H9 (cell line): ENCODE results near the gene TMEM107. TPM values are rescaled to one million over a fixed set of nuclear protein-coding genes. Genes with fewer than 3 reads are reported as not detected.

ENCODE experiments used
- DNase-seq: peaks from one replicate; pipeline ENCODE4 v3.0.0-alpha.2; 2017
- H2AFZ ChIP-seq: one replicate; pipeline ENCODE4 v1.6.1; 2013; ENCODE audit warnings: mild to moderate bottlenecking, low read length, control low read depth, moderate library complexity
- H2AK5ac ChIP-seq: 2 replicates; pipeline ENCODE4 v1.6.1; 2013; ENCODE audit warnings: low read length, control low read depth, mixed read lengths; ENCODE audit not compliant: insufficient read length
- H2BK120ac ChIP-seq: one replicate; pipeline ENCODE4 v1.6.1; 2013; ENCODE audit warnings: low read depth, mild to moderate bottlenecking, low read length, control low read depth, inconsistent platforms; ENCODE audit not compliant: poor library complexity, severe bottlenecking
- H2BK12ac ChIP-seq: 2 replicates; pipeline ENCODE4 v1.6.1; 2013; ENCODE audit warnings: low read length, control low read depth, mixed read lengths, low read depth; ENCODE audit not compliant: insufficient read length
- H2BK15ac ChIP-seq: 2 replicates; pipeline ENCODE4 v1.6.1; 2013; ENCODE audit warnings: low read depth, low read length, control low read depth
- H2BK20ac ChIP-seq: one replicate; pipeline ENCODE4 v1.6.1; 2013; ENCODE audit warnings: low read depth, mild to moderate bottlenecking, low read length, control low read depth, inconsistent platforms; ENCODE audit not compliant: poor library complexity, severe bottlenecking
- H2BK5ac ChIP-seq: 2 replicates; pipeline ENCODE4 v1.6.1; 2013; ENCODE audit warnings: low read length, control low read depth, mixed read lengths; ENCODE audit not compliant: insufficient read length
- H3K14ac ChIP-seq: 2 replicates; pipeline ENCODE4 v1.6.1; 2013; ENCODE audit warnings: low read length, control low read depth; ENCODE audit not compliant: insufficient read depth
- H3K18ac ChIP-seq: 2 replicates; pipeline ENCODE4 v1.6.1; 2013; ENCODE audit warnings: low read depth, mild to moderate bottlenecking, mixed read lengths, low read length, control low read depth; ENCODE audit not compliant: insufficient read length
- H3K23ac ChIP-seq: 2 replicates; pipeline ENCODE4 v1.6.1; 2013; ENCODE audit warnings: low read length, control low read depth, mixed read lengths, low read depth; ENCODE audit not compliant: insufficient read length
- H3K23me2 ChIP-seq: 2 replicates; pipeline ENCODE4 v1.6.1; 2013; ENCODE audit warnings: low read depth, mild to moderate bottlenecking, mixed read lengths, low read length, control low read depth; ENCODE audit not compliant: insufficient read length, poor library complexity, severe bottlenecking
- H3K27ac ChIP-seq: 2 replicates; pipeline ENCODE4 v1.5.1; 2013; ENCODE audit warnings: low read length, control low read depth, mixed read lengths, low read depth; ENCODE audit not compliant: insufficient read length
- H3K27me3 ChIP-seq: 2 replicates; pipeline ENCODE4 v1.6.1; 2013; ENCODE audit warnings: low read length, control low read depth, inconsistent platforms; ENCODE audit not compliant: insufficient read depth
- H3K4ac ChIP-seq: 2 replicates; pipeline ENCODE4 v1.6.1; 2013; ENCODE audit warnings: low read depth, mild to moderate bottlenecking, control low read depth, inconsistent platforms, low read length, moderate library complexity
- H3K4me1 ChIP-seq: 2 replicates; pipeline ENCODE4 v1.6.1; 2013; ENCODE audit warnings: low read length, control low read depth, inconsistent platforms; ENCODE audit not compliant: insufficient read depth
- H3K4me2 ChIP-seq: 2 replicates; pipeline ENCODE4 v1.6.1; 2013; ENCODE audit warnings: low read length, control low read depth, mixed read lengths; ENCODE audit not compliant: insufficient read length, insufficient read depth
- H3K56ac ChIP-seq: 2 replicates; pipeline ENCODE4 v1.6.1; 2013; ENCODE audit warnings: low read depth, mild to moderate bottlenecking, mixed read lengths, low read length, control low read depth; ENCODE audit not compliant: insufficient read length
- H3K79me1 ChIP-seq: 2 replicates; pipeline ENCODE4 v1.6.1; 2013; ENCODE audit warnings: low read depth, mild to moderate bottlenecking, moderate library complexity, low read length, control low read depth, inconsistent platforms; ENCODE audit not compliant: insufficient read depth, poor library complexity, severe bottlenecking
- H3K79me2 ChIP-seq: 2 replicates; pipeline ENCODE4 v1.6.1; 2013; ENCODE audit warnings: low read length, control low read depth, inconsistent platforms; ENCODE audit not compliant: insufficient read depth
- H3K9ac ChIP-seq: 2 replicates; pipeline ENCODE4 v1.6.1; 2013; ENCODE audit warnings: low read length, control low read depth, mixed read lengths; ENCODE audit not compliant: insufficient read length; ENCODE audit errors: extremely low read depth
- H3K9me3 ChIP-seq: one replicate; pipeline ENCODE4 v1.6.1; 2013; ENCODE audit warnings: low read depth, low read length, inconsistent platforms; ENCODE audit not compliant: control insufficient read depth
- H3T11ph ChIP-seq: one replicate; pipeline ENCODE4 v1.6.1; 2013; ENCODE audit warnings: mild to moderate bottlenecking, low read length, control low read depth, inconsistent platforms
- H4K20me1 ChIP-seq: one replicate; pipeline ENCODE4 v1.6.1; 2013; ENCODE audit not compliant: control insufficient read depth, insufficient read length, insufficient read depth
- H4K5ac ChIP-seq: 2 replicates; pipeline ENCODE4 v1.6.1; 2013; ENCODE audit warnings: low read depth, mild to moderate bottlenecking, mixed read lengths, low read length, control low read depth; ENCODE audit not compliant: insufficient read length
- H4K8ac ChIP-seq: replicated peaks from 2 replicates; pipeline ENCODE4 v1.6.1; 2013; ENCODE audit warnings: low read length, control low read depth, mixed read lengths, low read depth; ENCODE audit not compliant: insufficient read length
- H4K91ac ChIP-seq: 2 replicates; pipeline ENCODE4 v1.6.1; 2013; ENCODE audit warnings: low read depth, mild to moderate bottlenecking, moderate library complexity, mixed read lengths, low read length, control low read depth; ENCODE audit not compliant: insufficient read length
- H3K27ac Mint-ChIP-seq, 3 experiments: 2 replicates in 2 of 3; 3 replicates in 1 of 3; pipeline ENCODE4 v1.8.0; 2020 to 2021; ENCODE audit warnings: mixed read lengths in 3 of 3, mild to moderate bottlenecking in 1 of 3, moderate library complexity in 1 of 3
- H3K27me3 Mint-ChIP-seq: 2 replicates; pipeline ENCODE4 v1.8.0; 2021; ENCODE audit warnings: low read depth, mild to moderate bottlenecking, moderate library complexity, mixed read lengths
- H3K36me3 Mint-ChIP-seq, 3 experiments: 2 replicates in 2 of 3; 3 replicates in 1 of 3; pipeline ENCODE4 v1.8.0; 2020 to 2021; ENCODE audit warnings: low read depth in 3 of 3, mixed read lengths in 3 of 3; ENCODE audit not compliant: insufficient read depth in 1 of 3
- H3K4me1 Mint-ChIP-seq, 2 experiments: 2 replicates each; pipeline ENCODE4 v1.8.0; 2020; ENCODE audit warnings: mixed read lengths in 2 of 2
- H3K4me3 Mint-ChIP-seq, 2 experiments: 2 replicates in 1 of 2; 3 replicates in 1 of 2; pipeline ENCODE4 v1.8.0; 2020 to 2021; ENCODE audit warnings: mild to moderate bottlenecking in 2 of 2, mixed read lengths in 2 of 2, moderate library complexity in 1 of 2
- H3K9me3 Mint-ChIP-seq, 2 experiments: 2 replicates in 1 of 2; 3 replicates in 1 of 2; pipeline ENCODE4 v1.8.0; 2020; ENCODE audit warnings: mild to moderate bottlenecking in 2 of 2, mixed read lengths in 2 of 2, moderate library complexity in 1 of 2
- CTCF ChIP-seq: fragments of 200-600 bp; sonication (generic); conservative IDR thresholded peaks from 3 replicates; pipeline ENCODE4 v1.8.0; 2021; ENCODE audit warnings: antibody characterized with exemption, mild to moderate bottlenecking
- WGBS: extraction: QIAGEN DNeasy Blood & Tissue Kit; methylation state at CpG from one replicate; pipeline ENCODE4 v1.1.7; 2013; ENCODE audit warnings: missing lambda C conversion rate, low lambda C conversion rate, mixed read lengths; ENCODE audit not compliant: insufficient read length; ENCODE audit errors: extremely low coverage; 5-methylcytosine and 5-hydroxymethylcytosine counted together
- total RNA-seq: library from RNA; stranded (reverse); gene quantifications from 2 replicates; pipeline ENCODE4 v1.2.1, GENCODE V29; 2021

TMEM107 gene
- total RNA-seq, 1 experiment from 2014 or later: 12.7 TPM

- DNase-seq: no peak
- Histone ChIP-seq H4K91ac (no peak overlapping the region), H4K5ac (no peak overlapping the region), H3K4ac (no peak overlapping the region), H3K14ac (no peak overlapping the region), H3K4me2 (no peak overlapping the region), H4K8ac (no peak overlapping the region), H2AFZ (no peak overlapping the region), H3K9ac (no peak overlapping the region), H2BK20ac (no peak overlapping the region), H3K79me2 (no peaks in the 10 kb centered on the region), H2BK12ac (no peak overlapping the region), H3K27me3 (no peaks in the 10 kb centered on the region), H3K79me1 (peaks cover 2% of the 10 kb centered on the region), H3K27ac (no peak overlapping the region), H2BK120ac (no peak overlapping the region), H3K23me2 (peaks cover 13% of the 10 kb centered on the region), H3K18ac (no peak overlapping the region), H3K56ac (no peak overlapping the region), H4K20me1 (no peaks in the 10 kb centered on the region), H3K4me1 (peaks cover 5% of the 10 kb centered on the region), H2BK5ac (no peak overlapping the region), H2AK5ac (no peak overlapping the region), H3K9me3 (no peaks in the 10 kb centered on the region), H3K23ac (no peak overlapping the region), H3T11ph (no peak overlapping the region), H2BK15ac (no peak overlapping the region)
- WGBS: no CpG with 5 or more reads among the region's 29 CpGs
- no peak for TF ChIP-seq CTCF
- H3K27ac Mint-ChIP-seq: no peak overlapping the region; a peak in 1 of 7 replicates
- peaks cover 21 to 25% of the 10 kb centered on the region in 2 experiments for H3K4me1 Mint-ChIP-seq
- H3K9me3 Mint-ChIP-seq: no peaks in the 10 kb centered on the region
- H3K4me3 Mint-ChIP-seq: peak overlapping the region in 1 of 2 experiments; percentile 54; a peak in 2 of 5 replicates
- H3K36me3 Mint-ChIP-seq: peaks cover 28 to 47% (median 41%) of the 10 kb centered on the region in 3 experiments
- H3K27me3 Mint-ChIP-seq: peaks cover 2% of the 10 kb centered on the region
Observed at GRCh38 chr17:8149419-8150193, 26.6 kb downstream of the TMEM107 start.
